ENCODE results near the gene UFC1. TPM values are rescaled to one million over a fixed set of nuclear protein-coding genes. Genes with fewer than 3 reads are reported as not detected.
"Not testable (repeated sequence)": the region's sequence is repeated elsewhere in the genome, so short reads cannot be mapped to it uniquely, and the experiment has no call there.

The UFC1 gene
- 75.5 TPM for total RNA-seq
- long read RNA-seq, transcript UFC1-201 (6 exons, 1,114 nt) = major isoform, 45 of 48 reads
- long read RNA-seq, partial matches to known transcripts = 0 of 48 reads
- long read RNA-seq, other reads (novel, unspliced or antisense) = 2 of 48 reads

DNA sequence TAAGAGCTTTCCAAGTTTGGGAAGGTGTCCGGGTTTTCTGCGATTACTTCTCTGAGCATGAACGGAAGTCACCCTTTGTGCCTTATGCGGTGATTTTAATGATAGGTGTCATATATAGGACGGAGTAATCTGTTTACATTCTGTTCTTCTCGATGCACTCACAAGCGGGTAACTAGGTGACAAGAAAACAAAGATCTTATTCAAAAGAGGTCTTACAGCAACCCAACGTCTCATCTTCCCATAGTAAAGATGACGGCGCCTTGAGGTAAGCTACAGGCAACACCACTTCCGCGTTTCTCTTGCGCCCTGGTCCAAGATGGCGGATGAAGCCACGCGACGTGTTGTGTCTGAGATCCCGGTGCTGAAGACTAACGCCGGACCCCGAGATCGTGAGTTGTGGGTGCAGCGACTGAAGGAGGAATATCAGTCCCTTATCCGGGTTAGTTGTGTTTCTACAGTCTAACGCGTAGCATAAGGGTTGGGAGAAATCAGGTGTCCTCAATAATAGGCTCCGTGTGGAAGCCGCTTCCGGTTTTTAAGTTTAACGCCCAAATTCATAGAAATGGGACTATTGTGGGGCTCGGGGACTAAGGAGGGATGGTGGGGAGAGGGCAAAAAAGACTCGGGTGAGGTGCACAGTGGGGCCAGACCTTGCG, at the start of gene UFC1:
Gene UFC1 (plus strand): TSS at position 297 of the 656 bp plus-strand sequence. CDS start 20 bp downstream, at position 317.
- no peak for DNase-seq (ENCODE audit: low spot score)

DNA sequence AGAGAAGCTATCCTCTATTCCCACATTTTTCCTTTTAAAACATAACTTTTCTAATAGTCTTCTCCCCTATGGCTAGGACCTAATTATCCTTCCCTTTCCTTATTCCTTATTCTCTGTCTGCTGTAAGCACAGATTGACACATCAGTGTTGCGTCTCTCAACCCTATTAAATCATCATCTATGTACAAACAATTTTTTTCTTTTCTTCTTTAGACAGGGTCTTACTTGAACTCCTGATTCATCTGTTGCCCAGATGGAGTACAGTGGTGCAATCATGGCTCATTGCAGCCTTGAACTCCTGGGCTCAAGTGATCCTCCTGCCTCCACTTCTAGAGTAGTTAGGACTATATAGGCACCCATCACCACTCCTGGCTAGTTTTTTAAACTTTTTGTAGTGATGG, 47.3 kb upstream of the UFC1 start:
- DNase-seq (ENCODE audit: low spot score) = no peak

DNA sequence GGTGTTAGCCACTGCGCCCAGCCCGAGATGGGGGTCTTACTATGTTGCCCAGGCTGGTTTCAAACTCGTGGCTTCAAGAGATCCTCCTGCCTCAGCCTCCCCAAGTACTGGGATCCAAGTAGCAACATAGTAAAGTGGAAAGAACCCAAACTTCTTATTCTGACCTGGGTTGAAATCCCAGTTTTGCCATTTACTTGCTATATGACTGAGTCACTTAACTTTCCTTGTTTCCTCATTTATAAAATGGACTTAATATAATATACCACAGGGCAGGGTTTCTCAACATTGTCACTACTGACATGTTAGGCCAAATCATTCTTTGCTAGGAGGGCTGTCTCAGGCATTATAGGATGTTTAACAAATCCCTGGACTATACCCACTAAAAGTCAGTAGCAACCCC, 42.7 kb upstream of the UFC1 start:
- no peak for DNase-seq (ENCODE audit: low spot score)

DNA sequence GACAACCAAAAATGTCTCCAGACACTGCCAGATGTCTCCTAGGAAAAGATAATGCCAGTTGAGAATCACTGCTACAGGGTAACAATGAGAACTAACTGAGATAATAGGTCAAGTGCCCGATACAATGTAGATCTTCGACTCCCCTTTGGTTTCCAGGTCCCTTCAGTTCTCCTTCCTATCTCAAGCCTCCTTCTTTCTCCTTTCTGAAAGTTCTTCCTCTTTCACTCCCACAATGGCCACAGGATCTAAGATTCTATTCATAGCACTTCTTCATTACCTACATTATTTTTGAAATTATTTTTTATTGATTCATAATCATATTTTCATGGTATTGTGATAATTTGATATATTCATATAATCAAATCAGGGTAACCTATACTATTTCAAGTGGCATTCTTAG, 42.3 kb upstream of the UFC1 start:
- DNase-seq (ENCODE audit: low spot score) = no peak

DNA sequence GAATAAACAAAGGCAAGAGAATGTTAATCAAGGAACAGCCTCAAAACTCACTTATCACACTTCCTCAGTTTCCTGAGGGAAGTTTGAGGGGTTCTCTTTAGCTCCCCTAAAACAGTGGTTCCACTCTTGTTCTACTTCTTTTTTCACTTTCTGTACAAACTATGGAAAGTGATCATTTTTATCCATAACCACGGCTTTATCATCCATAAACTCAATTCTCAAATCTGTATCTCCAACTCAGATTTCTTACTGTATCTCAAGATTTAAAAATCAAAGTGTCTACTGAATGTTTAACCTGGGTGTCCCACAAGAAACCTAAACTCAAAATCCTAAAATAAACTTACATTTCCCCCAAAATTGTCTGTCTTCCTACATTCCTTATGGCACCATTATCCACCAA, 39.9 kb upstream of the UFC1 start:
- DNase-seq (ENCODE audit: low spot score) = no peak

DNA sequence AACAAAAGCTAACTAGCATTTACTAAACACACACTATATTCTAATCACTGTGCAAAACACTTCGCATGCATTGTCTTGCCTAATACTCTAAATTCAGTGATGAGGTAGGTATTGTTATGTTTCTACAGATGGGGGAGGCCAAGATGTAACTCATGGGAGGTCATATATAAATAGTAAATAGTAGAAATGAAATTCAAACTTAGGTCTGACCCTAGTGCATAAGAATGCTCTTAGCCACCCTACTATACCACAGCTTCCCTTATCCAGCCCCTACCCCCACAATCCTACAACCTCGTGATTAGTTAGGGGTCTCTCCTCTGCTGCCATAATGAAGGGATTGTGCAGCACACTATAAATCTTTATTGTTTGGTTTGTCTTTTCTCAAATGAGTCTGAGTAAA, 39.2 kb upstream of the UFC1 start:
- DNase-seq (ENCODE audit: low spot score) = no peak

DNA sequence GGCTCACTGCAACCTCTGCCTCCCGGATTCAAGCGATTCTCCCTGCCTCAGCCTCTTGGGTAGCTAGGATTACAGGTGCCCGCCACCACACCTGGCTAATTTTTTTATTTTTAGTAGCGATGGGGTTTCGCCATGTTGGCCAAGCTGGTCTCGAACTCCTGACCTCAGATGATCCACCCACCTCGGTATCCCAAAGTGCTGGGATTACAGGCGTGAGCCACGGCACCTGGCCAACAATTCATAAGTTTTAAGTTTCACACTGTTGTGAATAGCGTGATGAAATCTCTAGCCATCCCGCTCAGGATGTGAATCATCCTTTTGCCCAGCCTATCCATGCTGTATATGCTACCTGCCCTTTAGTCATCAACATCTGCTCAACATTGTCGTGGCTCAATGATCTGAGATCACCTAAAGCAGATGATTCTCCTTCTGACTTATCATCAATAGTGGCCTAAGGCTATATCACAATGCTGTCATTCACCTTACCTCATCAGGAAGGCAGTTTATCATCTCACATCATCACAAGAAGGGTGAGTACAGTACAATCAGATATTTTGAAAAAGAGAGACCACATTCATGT, 38.6 kb upstream of the UFC1 start:
- no peak for DNase-seq (ENCODE audit: low spot score)

DNA sequence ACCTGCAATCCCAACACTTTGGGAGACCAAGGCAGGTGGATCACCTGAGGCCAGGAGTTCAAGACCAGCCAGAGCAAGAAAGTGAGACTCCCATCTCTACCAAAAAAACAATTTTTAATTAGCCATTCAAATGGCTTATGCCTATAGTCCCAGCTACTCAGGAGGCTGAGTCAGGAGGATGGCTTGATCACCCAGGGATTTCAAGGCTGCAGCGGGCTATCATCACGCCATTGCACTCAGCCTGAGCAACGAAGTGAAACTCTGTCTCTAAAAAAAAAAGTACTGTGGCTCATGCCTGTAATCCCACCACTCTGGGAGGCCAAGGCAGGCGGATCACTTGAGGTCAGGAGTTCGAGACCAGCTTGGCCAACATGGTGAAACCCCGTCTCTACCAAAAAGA, 37.8 kb upstream of the UFC1 start:
- DNase-seq (ENCODE audit: low spot score) = not testable (repeated sequence)

DNA sequence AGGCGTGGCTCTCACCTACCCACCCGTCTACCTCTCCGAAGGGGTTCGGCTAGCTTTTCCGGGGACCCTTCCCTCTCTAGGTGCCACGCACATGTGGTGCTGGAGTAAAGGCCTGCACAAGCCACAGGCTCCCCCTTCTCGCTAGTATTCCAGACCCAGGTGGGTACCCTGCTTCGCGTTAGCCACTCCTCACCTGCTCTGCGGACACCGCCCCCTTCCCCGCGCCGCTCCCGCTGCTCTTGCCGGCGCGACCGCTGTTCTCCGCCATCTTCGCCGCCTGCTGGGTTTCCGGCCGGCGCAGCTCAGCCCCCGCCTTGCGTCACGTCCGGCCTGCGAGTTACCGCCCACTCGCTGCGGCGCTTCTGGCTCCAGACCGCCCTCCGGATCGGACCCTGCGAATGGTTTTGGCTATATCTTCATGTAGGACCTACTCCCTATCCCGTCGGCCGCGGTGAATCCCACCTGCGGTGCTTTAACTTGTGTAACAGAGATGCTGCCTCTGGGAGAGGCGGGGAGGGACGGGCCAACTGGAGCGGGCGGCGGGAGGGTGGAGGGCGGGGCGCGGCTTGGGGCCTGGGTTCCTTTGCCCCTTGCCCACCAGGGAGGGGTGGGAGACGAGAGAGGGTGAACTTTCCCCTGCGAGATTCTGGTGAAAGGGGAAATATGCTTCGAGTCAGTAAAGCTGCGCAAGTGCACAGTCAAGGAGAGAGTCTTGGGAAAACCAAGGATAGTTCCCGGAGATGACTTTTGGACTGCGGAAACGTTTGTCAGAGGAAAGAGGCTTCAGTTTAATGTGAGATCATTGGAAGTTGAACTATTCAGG, 35.8 kb upstream of the UFC1 start, which contains the start of the genes NIT1 and PFDN2:
Gene NIT1 (plus strand): TSS at position 347 of the 823 bp plus-strand sequence. CDS start 72 bp downstream, at position 419.
Gene PFDN2 (minus strand): TSS at position 279 of the 823 bp plus-strand sequence. CDS start 11 bp downstream, at position 268.
- DNase-seq (ENCODE audit: low spot score) = peak; percentile 97

DNA sequence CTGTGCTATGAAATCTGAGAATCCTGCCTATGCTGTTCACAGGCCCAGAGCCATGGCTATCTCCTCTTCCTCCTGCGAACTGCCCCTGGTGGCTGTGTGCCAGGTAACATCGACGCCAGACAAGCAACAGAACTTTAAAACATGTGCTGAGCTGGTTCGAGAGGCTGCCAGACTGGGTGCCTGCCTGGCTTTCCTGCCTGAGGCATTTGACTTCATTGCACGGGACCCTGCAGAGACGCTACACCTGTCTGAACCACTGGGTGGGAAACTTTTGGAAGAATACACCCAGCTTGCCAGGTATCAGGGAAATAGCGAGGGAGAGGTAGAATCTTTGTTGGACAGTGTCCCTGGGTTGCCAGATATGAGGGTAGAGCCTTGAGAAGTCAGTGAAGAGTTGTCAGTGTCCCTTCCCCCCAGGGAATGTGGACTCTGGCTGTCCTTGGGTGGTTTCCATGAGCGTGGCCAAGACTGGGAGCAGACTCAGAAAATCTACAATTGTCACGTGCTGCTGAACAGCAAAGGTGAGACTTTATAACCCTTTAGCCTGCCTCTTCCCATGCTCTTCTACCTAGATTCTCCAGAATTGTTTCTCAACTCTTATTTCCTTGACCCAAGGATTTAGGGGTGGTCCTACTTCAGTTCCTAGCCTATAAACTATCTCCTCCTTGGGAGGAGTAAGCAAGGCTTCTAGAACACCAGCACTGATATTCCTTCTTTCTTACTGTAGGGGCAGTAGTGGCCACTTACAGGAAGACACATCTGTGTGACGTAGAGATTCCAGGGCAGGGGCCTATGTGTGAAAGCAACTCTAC, 34.5 kb upstream of the UFC1 start:
- peak; percentile 28 for DNase-seq (ENCODE audit: low spot score)

DNA sequence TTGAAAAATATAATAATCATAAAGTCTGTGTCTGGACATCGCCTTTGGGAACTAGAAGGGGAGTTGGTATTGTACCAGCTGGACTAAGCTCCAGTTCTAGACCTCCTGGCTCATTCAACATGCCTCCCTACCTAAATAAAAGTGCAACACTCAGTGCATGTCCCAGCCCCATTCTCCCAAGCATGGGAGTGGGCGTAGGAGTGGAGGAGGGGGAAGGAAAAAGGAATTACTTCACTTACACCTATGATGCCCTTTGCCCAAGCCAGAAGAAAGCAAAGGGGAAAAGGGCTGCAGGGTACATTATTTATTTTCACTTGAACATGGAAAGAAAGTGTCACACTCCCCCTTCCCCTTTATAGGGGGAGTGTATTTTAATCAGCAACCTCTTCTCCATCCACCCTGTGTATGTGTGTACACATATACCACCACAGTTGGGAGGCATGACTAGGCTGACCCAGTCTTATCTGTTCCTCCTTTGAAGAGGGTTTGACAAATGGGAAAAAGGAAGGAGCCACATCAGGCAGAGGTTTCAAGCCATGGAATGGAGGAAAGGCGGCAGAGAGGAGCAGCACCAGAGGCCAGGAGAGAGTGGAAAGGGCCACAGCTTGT, 32.6 kb upstream of the UFC1 start:
- DNase-seq (ENCODE audit: low spot score) = no peak

DNA sequence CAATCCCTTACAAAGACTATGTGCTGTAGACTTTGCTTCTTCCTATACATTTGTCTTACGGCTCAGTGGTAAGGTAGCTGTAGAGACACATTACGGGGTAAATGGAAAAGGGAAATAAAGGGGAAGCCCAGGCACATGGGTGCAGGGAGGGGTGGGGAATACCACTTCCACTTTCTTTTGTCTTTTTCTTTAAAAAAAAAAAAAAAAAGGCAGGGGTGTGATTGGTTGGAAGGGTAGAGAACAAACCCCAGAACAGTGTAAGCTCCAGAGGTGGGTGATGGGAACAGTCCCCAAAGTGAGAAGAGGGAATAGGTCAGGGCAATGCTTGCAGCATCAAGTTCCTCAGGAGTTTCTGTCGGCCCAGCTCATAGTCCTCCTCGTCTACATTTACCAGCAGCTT, 31.9 kb upstream of the UFC1 start:
- DNase-seq (ENCODE audit: low spot score) = no peak

DNA sequence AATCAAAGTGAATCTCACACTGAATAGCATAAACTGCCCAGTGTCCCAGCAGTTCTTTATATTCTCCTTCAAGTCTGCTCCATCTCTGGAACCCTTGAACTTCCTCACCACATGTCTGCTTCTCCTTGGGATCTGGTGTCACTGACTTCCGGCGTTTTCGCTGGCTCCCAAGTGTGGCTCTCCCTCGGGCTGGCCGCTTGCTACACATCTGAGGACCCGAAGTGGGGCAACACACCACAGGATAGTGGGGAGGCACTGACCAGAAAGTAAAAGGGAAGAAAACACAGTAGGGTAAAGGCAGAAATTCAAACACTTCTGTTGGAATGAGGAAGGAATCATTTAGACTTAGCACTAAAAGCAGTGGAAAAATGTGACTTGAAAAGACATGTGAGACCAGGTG, 30.8 kb upstream of the UFC1 start:
- no peak for DNase-seq (ENCODE audit: low spot score)

DNA sequence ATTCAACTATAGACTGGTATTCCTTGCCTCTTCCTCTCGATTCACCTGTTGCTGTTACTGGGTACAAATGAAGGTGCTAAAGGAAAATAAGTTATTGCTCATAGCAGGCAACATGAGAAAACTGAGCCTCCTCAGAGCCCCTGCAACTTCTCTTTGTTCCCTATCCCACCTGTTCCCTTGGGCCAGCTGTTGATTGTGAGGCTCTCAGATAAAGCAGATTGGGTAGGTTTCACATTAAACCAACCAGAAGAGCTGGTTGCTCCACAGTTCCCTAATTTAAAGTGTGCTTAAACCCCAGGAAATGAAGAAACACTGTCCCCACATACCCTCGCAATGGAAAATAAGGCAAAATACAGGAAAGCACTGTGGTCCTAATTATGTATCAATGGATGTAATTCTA, 26.1 kb upstream of the UFC1 start:
- DNase-seq (ENCODE audit: low spot score) = no peak

DNA sequence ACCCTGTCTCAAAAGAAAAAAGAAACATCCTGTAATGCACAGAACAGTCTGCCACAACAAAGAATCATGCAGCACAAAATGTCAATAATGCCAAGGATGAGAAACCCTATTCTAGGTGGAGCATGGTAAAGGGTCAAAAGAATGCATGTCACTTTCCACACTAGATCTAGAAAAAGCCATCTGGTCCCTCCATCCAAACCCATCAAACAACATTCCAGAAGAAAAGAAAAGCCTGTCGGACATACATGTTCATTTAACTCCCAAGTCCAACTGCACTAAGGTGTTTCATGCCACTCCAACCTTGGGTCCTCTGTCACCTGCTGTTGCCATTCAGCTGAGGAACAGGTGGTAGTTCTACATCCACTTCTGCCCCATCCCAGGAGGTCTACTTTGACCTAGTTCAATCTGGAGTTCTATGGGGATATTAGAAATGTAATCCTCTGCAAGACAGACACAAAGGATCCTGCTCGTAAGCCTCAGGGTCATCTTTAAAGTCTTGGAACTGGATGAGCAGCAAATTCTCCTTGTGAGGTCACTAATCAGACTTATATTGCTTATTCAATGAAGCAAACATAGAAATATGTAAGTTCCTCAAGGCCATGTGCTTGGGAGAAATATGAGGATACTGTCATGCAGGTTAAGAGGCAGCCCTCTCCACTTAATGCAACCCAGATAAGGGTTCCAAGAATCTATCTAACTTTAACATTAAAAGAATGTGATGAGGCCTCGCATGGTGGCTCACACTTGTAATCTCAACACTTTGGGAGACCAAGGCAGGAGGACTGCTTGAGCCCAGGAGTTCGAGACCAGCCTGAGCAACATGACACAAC, 25.0 kb upstream of the UFC1 start:
- DNase-seq (ENCODE audit: low spot score) = no peak

DNA sequence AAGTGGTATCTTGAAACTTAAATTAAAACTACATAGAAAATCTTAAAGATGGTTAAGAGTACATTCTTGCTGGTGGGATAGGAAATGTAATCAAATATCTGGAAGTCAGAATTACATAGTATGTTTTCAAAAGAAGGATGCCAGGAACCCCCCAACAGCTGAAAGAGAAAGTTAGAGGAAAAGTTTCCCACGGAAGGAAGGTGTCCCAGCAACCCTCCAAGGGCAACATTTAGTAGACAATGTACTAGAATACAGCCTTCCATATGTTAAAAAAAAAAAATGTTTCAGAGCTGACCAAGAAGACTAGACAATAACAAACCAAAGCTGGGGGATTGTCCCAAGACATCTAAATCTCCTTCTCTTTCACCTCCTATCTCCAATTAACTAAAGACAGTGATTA, 23.5 kb upstream of the UFC1 start:
- DNase-seq (ENCODE audit: low spot score) = no peak

DNA sequence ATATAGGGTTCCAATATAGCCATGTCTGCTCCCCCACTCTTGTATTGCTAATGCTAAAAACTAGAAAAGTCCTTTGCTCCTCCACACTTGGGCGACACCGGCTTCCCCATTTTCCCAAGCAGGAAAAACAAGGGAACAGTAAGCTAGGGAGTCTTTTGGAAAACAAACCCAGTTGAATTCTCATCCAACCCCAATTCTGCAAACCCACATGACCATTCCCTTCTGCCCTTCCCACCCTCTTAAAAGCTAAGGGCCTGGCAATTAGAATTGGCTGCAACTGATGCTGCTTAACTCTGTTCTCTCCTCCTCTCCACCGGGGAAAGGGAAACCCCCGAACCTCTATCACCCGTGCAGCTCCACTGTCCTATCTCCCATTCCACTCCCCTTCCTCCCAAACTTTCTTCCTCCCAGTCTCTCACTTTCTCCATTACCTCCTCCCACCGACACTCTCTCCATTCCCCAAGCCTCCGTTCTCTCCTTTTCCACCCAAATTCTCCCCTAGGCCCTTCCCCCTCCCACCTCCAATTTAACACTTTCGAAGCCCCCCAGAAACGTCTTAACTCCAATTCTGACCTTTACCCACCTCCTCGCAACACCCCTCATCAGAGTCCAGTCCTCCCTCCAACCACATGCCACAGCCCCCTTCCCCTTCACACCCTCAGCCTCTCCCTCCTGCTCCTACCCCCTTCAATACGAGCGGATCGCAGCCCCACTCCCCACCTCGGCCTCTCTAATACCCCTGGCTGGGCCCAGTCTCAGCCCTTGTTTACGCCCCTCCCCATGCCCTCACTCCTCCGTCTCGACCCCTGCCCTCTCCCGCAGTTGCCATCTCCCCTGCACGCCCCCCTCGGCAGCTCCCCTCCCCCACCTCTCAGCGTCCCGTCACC, 22.0 kb upstream of the UFC1 start:
- DNase-seq (ENCODE audit: low spot score) = no peak

DNA sequence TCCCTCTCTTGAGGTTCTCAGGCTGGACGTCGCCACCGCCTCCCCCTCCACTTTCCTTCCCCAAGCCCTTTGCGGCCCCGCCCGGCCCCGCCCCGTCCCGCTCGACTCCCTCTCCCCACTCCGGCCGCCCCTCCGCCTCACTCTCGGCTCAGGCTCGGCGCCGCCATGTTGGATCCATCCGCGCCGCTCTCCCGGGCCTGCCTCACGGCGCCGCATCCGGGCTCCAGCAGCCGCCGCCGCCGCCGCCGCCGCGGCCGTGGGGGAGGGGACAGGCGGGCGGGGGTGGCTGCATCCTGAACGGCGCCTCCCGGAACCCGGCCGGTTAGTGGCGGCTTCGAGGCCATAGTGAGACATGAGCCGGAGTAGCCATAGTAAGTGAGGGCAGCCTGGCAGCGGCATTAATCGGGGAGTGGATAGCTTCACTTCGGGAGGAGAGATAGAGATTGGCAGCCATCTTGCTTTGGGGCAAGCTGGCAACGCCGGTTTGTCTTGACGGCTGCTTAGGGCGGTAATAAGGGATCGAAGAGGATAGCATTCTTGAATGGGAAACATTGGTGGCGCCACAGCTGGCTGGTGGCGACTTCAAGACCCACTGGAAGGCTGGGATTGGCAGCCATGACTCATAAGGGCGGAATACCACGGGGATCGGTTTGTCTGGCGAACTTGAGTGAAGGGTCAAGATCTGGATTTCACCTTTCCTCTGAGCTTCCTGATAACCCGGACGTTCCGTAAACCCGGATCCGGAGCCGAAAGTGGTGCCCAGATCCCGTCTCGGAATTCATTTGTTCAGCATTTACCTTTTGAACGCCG, 21.2 kb upstream of the UFC1 start, which contains the start of gene DEDD:
Gene DEDD (minus strand): TSS at position 258 of the 810 bp plus-strand sequence. CDS start 8,205 bp downstream, outside the sequence.
- DNase-seq (ENCODE audit: low spot score) = peak; percentile 97
